LNCaP clone FGC (cell line): Measurements from ENCODE around the gene GALNT8.

Experiments used
- DNase-seq: peaks from one replicate; pipeline ENCODE4 v3.0.0-alpha.2; 2011; ENCODE audit warnings: low read depth
- H3K4me3 ChIP-seq: 2 replicates; pipeline ENCODE4 v1.5.1; 2011; ENCODE audit warnings: mild to moderate bottlenecking, low read depth, low read length, control low read depth
- CTCF ChIP-seq: IDR thresholded peaks from 2 replicates; pipeline ENCODE4 v1.5.1; 2012; ENCODE audit warnings: mild to moderate bottlenecking; ENCODE audit not compliant: control insufficient read depth, insufficient read depth; ENCODE audit errors: extremely low read depth

GALNT8 gene

DNA sequence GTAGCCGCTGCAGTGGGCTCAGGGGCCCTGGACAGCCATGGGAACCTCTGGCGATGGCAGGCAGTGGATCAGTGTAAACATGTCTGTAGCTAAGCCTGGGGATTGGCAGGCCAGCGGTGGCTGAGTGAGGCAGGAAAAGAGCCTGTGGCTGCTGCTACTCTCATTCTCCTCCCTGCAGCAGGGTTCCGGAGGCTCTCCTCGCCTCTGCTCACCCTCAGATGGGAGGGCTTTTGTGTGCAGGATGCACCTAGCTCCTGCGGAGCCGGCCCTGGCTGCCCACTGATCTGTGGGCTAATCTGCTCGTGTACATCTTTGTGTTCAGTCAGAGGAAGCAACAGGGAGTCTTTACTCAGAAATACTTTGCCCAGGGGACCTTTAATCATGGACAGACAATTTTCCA lies 59.5 kb downstream of the GALNT8 start:
- DNase-seq, result no peak
- TF ChIP-seq CTCF, result no peak
- H3K4me3 ChIP-seq, result no peak overlapping the region

- no peak overlapping the region for H3K4me3 ChIP-seq
- no peak for TF ChIP-seq CTCF
- no peak for DNase-seq
Observed at GRCh38 chr12:4780641-4781611, 60.7 kb downstream of the GALNT8 start.

GRCh38 chr12:4784404-4785054 lies 64.3 kb downstream of the GALNT8 start:
- no peak for TF ChIP-seq CTCF
- DNase-seq, result no peak
- H3K4me3 ChIP-seq, result no peak overlapping the region

- H3K4me3 ChIP-seq, result no peak overlapping the region
- TF ChIP-seq CTCF, result no peak
- DNase-seq, result no peak
Observed at GRCh38 chr12:4786795-4787194, 66.6 kb downstream of the GALNT8 start.

DNA sequence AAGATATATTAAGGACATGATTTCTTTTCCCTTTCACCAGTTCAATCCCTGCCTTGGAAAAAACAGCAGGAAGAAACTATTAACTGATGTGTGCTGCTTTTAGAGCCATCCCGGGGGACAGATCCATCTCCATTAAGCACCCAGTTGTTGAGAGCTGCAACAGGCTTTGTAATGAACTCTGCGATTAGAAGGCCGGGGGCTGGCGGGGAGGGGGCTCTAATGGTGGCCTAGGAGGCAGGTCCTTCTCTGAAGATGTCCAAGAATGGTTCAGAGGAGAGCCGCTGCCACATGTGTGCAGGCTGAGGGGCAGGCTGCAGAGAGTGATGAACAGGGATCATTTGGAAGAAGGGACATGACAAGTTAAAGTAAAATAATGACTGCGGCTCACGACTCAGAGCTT lies 67.8 kb downstream of the GALNT8 start:
- TF ChIP-seq CTCF, result no peak
- H3K4me3 ChIP-seq, result no peak overlapping the region
- no peak for DNase-seq

GRCh38 chr12:4789776-4790175 lies 69.6 kb downstream of the GALNT8 start:
- DNase-seq, result no peak
- no peak overlapping the region for H3K4me3 ChIP-seq
- no peak for TF ChIP-seq CTCF
